HepG2 (cell line): ENCODE measurements around the gene USP8. TPM values are rescaled to one million over a fixed set of nuclear protein-coding genes. Genes with fewer than 3 reads are reported as not detected.
A peak's percentile ranks its signal among the peaks of the same experiment; 100 is the strongest.

Experiments
- ATF2 ChIP-seq: sonication (generic); formaldehyde crosslinking; IDR thresholded peaks from 2 replicates; pipeline ENCODE4 v1.4.0; 2020; ENCODE audit warnings: missing genetic modification reagents
- ATF3 ChIP-seq: sonication (generic); formaldehyde crosslinking; IDR thresholded peaks from 2 replicates; pipeline ENCODE4 v1.4.0; 2020; ENCODE audit warnings: missing genetic modification reagents
- BRD4 ChIP-seq: sonication (generic); formaldehyde crosslinking; IDR thresholded peaks from 2 replicates; pipeline ENCODE4 v1.4.0; 2020; ENCODE audit warnings: missing genetic modification reagents
- FOXA1 ChIP-seq, 2 experiments: fragments of 450-650 bp in 1 of 2; sonication (generic) in 1 of 2; formaldehyde crosslinking in 1 of 2; IDR thresholded peaks; 2 replicates each; pipeline versions ENCODE4 v1.4.0 to v1.6.1; 2016 to 2020; ENCODE audit warnings: missing genetic modification reagents in 1 of 2
- GPBP1L1 ChIP-seq: sonication (generic); formaldehyde crosslinking; IDR thresholded peaks from 2 replicates; pipeline ENCODE4 v1.5.0; 2020; ENCODE audit warnings: mild to moderate bottlenecking, missing genetic modification reagents
- MATR3 ChIP-seq: sonication (generic); formaldehyde crosslinking; IDR thresholded peaks from 2 replicates; pipeline ENCODE4 v1.4.0; 2020; ENCODE audit warnings: missing genetic modification reagents
- RBFOX2 ChIP-seq: fragments of 200-400 bp; formaldehyde crosslinking; IDR thresholded peaks from 2 replicates; pipeline ENCODE4 v1.6.1; 2017; ENCODE audit warnings: low read depth, mild to moderate bottlenecking, low read length
- RFX3 ChIP-seq: IDR thresholded peaks from 2 replicates; pipeline ENCODE4 v1.6.1; 2016; ENCODE audit warnings: missing biosample characterization, missing genetic modification reagents
- SRSF1 ChIP-seq: fragments of 200-400 bp; formaldehyde crosslinking; optimal IDR thresholded peaks from 2 replicates; pipeline ENCODE3; 2017; ENCODE audit warnings: mild to moderate bottlenecking, low read depth, low read length, moderate library complexity
- UBTF ChIP-seq: sonication (generic); formaldehyde crosslinking; IDR thresholded peaks from 2 replicates; pipeline ENCODE4 v1.4.0; 2020; ENCODE audit warnings: mild to moderate bottlenecking, missing genetic modification reagents
- ZFP91 ChIP-seq: sonication (generic); formaldehyde crosslinking; IDR thresholded peaks from 2 replicates; pipeline ENCODE4 v1.9.0; 2022; ENCODE audit warnings: missing genetic modification reagents, mild to moderate bottlenecking, borderline replicate concordance
- ZKSCAN8 ChIP-seq: IDR thresholded peaks from 2 replicates; pipeline ENCODE4 v1.6.1; 2016; ENCODE audit warnings: borderline replicate concordance, missing genetic modification reagents, missing compliant biosample characterization
- ZMAT3 ChIP-seq: sonication (generic); formaldehyde crosslinking; conservative IDR thresholded peaks from 2 replicates; pipeline ENCODE4 v1.7.0; 2021; ENCODE audit warnings: missing genetic modification reagents
- ZNF143 ChIP-seq: sonication (generic); formaldehyde crosslinking; IDR thresholded peaks from 2 replicates; pipeline ENCODE4 v1.4.0; 2020; ENCODE audit warnings: missing genetic modification reagents
- ZNF558 ChIP-seq: sonication (generic); formaldehyde crosslinking; IDR thresholded peaks from 2 replicates; pipeline ENCODE4 v1.9.0; 2022; ENCODE audit warnings: mild to moderate bottlenecking, missing genetic modification reagents, borderline replicate concordance
- polyA plus RNA-seq, 8 experiments: library from polyadenylated mRNA; depleted of rRNA in 3 of 8; stranded (reverse) in 7 of 8; unstranded in 1 of 8; fragments of >200 nt; fragmentation: Illumina TruSeq in 4 of 8; extraction: Trizol in 4 of 8; gene quantifications; 2 replicates each; pipeline versions ENCODE4 v1.2.1 to v1.2.3, GENCODE V29; 2011 to 2016; ENCODE audit warnings: low read depth in 4 of 8, missing spikeins in 1 of 8, mixed read lengths in 1 of 8; ENCODE audit not compliant: insufficient read depth in 1 of 8
- total RNA-seq, 5 experiments: library from RNA; depleted of rRNA; stranded (reverse); fragments of >200 nt; fragmentation: Illumina TruSeq; extraction: Trizol; gene quantifications; 2 replicates each; pipeline ENCODE4 v1.2.3, GENCODE V29; 2016; ENCODE audit warnings: low read depth in 1 of 5
- TF ChIP-seq, protein P1 (sequence below): sonication (generic); formaldehyde crosslinking; IDR thresholded peaks from 2 replicates; pipeline ENCODE4 v1.4.0; 2020; ENCODE audit warnings: missing genetic modification reagents, borderline replicate concordance
- TF ChIP-seq, protein P2 (sequence below): sonication (generic); formaldehyde crosslinking; IDR thresholded peaks from 2 replicates; pipeline ENCODE4 v1.5.0; 2020; ENCODE audit warnings: mild to moderate bottlenecking, missing genetic modification reagents

Gene USP8
- total and polyA plus RNA-seq, 2 of the 13 experiments (the other 11 are each of a cell fraction or from before 2014, with no cell fraction given) = 36.4 to 50.7 TPM

DNA sequence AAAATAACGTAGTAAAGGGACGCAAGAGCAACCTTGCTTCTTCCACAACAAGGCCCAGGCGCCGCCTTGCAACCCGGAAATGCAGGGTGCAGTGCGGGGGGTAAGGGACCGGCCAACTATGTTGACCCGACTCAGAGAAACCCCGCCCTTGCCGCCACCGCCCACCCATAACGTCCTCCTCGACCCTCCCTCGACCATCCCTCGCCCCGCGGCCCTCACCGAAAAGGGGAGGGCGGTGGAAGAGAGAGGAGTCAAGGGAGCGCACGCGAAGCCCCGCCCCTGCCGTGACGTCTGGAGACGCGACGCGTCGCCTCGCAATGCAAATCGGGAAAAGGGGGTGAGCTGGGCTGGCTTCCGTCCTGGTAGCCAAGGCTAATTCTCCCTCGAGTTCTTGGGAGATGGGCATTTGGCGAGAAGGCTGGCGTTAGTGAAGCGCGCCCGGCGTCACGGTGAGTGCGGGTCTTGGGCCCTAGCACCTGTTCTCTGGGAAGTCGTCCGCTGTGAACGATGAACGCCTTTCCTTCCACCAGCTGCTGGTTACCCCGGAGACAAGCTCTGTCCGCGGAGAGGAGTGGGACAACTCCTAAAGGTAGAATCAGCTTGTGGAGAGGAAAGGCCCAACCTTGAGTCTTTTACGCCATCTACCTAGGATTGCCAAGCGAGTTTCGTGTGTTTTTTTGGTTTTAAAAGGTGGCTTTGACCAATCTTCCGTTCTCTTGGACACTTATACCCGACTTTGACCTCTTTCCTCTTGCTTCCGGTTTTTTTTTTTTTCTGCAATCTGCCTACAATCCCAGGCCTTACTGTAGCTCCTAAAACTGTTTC lies at the start of gene USP8 (continued):
- peak; percentile 83 for TF ChIP-seq ZFP91 (CRISPR knock-in tag)
- no peak for TF ChIP-seq ZKSCAN8 (CRISPR knock-in tag)
- TF ChIP-seq RFX3 = no peak
- peak; percentile 66 for TF ChIP-seq ATF2 (CRISPR knock-in tag)
- TF ChIP-seq MATR3 (CRISPR knock-in tag) = no peak
- no peak for TF ChIP-seq GPBP1L1
- no peak for TF ChIP-seq SRSF1
- no peak for TF ChIP-seq ATF3
- peak; percentile 64 for TF ChIP-seq ZMAT3
- TF ChIP-seq, protein P1, sequence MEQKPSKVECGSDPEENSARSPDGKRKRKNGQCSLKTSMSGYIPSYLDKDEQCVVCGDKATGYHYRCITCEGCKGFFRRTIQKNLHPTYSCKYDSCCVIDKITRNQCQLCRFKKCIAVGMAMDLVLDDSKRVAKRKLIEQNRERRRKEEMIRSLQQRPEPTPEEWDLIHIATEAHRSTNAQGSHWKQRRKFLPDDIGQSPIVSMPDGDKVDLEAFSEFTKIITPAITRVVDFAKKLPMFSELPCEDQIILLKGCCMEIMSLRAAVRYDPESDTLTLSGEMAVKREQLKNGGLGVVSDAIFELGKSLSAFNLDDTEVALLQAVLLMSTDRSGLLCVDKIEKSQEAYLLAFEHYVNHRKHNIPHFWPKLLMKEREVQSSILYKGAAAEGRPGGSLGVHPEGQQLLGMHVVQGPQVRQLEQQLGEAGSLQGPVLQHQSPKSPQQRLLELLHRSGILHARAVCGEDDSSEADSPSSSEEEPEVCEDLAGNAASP = 0 out of 2 replicates have a peak, but pooled peaks have one; percentile 37
- TF ChIP-seq ZNF143 = peak; percentile 95
- TF ChIP-seq, protein P2, sequence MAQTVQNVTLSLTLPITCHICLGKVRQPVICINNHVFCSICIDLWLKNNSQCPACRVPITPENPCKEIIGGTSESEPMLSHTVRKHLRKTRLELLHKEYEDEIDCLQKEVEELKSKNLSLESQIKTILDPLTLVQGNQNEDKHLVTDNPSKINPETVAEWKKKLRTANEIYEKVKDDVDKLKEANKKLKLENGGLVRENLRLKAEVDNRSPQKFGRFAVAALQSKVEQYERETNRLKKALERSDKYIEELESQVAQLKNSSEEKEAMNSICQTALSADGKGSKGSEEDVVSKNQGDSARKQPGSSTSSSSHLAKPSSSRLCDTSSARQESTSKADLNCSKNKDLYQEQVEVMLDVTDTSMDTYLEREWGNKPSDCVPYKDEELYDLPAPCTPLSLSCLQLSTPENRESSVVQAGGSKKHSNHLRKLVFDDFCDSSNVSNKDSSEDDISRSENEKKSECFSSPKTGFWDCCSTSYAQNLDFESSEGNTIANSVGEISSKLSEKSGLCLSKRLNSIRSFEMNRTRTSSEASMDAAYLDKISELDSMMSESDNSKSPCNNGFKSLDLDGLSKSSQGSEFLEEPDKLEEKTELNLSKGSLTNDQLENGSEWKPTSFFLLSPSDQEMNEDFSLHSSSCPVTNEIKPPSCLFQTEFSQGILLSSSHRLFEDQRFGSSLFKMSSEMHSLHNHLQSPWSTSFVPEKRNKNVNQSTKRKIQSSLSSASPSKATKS (CRISPR knock-in tag) = no peak
- 0 out of 2 replicates have a peak, but pooled peaks have one; percentile 80 for TF ChIP-seq ZNF558
- no peak for TF ChIP-seq FOXA1 (IDR thresholded peaks at IDR 0.05)
- peak; percentile 31; the same call in 1 of the 2 replicates for TF ChIP-seq FOXA1 (CRISPR knock-in tag; IDR thresholded peaks at IDR 0.05)
- peak; percentile 85 for TF ChIP-seq RBFOX2
- TF ChIP-seq UBTF (CRISPR knock-in tag) = peak; percentile 75
- TF ChIP-seq BRD4 = no peak
